ACC112 (cell line): ENCODE results near the gene DRD3.

Experiments
- H2AFZ ChIP-seq: fragments of 200-600 bp; sonication (generic); one replicate; pipeline ENCODE4 v1.6.0; 2017; ENCODE audit warnings: antibody characterized with exemption, low read length; ENCODE audit not compliant: unreplicated experiment
- H3K27ac ChIP-seq: fragments of 200-600 bp; sonication (generic); 2 replicates; pipeline ENCODE4 v1.5.1; 2014; ENCODE audit warnings: low read depth, mild to moderate bottlenecking, antibody characterized with exemption, low read length, moderate library complexity
- H3K27me3 ChIP-seq: fragments of 200-600 bp; sonication (generic); 2 replicates; pipeline ENCODE4 v1.6.1; 2014; ENCODE audit warnings: mild to moderate bottlenecking, antibody characterized with exemption, low read length, moderate library complexity, mixed read lengths; ENCODE audit not compliant: insufficient read depth
- H3K36me3 ChIP-seq: fragments of 200-600 bp; sonication (generic); 2 replicates; pipeline ENCODE4 v1.6.1; 2016; ENCODE audit warnings: mild to moderate bottlenecking, antibody characterized with exemption, low read length, moderate library complexity, mixed read lengths; ENCODE audit not compliant: insufficient read depth
- H3K4me1 ChIP-seq: fragments of 200-600 bp; sonication (generic); one replicate; pipeline ENCODE4 v1.6.1; 2016; ENCODE audit warnings: low read length, mixed read lengths; ENCODE audit not compliant: insufficient read depth, unreplicated experiment, control insufficient read depth
- H3K4me3 ChIP-seq: fragments of 200-600 bp; sonication (generic); 2 replicates; pipeline ENCODE4 v1.5.1; 2014; ENCODE audit warnings: mild to moderate bottlenecking, low read depth, low read length
- H3K79me2 ChIP-seq: fragments of 200-600 bp; sonication (generic); one replicate; pipeline ENCODE4 v1.6.0; 2016; ENCODE audit warnings: low read length; ENCODE audit not compliant: control insufficient read depth, unreplicated experiment, insufficient read depth

The DRD3 gene

GRCh38 chr3:114151091-114151490 lies 27.8 kb downstream of the DRD3 start:
- Histone ChIP-seq H3K79me2 (no peaks in the 10 kb centered on the region), H3K36me3 (no peaks in the 10 kb centered on the region), H3K27me3 (no peaks in the 10 kb centered on the region), H3K4me3 (no peak overlapping the region), H3K4me1 (no peaks in the 10 kb centered on the region), H3K27ac (no peak overlapping the region), H2AFZ (no peak overlapping the region)

- no peaks in the 10 kb centered on the region for H3K79me2 ChIP-seq
- H3K4me3 ChIP-seq = no peak overlapping the region
- no peaks in the 10 kb centered on the region for H3K36me3 ChIP-seq
- H2AFZ ChIP-seq = no peak overlapping the region
- no peaks in the 10 kb centered on the region for H3K27me3 ChIP-seq
- no peak overlapping the region for H3K27ac ChIP-seq
- peaks cover 17% of the 10 kb centered on the region for H3K4me1 ChIP-seq
Measured at GRCh38 chr3:114147251-114147650, 31.6 kb downstream of the DRD3 start.

GRCh38 chr3:114144909-114145688 lies 33.8 kb downstream of the DRD3 start:
- Histone ChIP-seq H3K27me3 (no peaks in the 10 kb centered on the region), H3K27ac (peak overlapping the region; percentile 59), H2AFZ (peak overlapping the region; percentile 33), H3K4me1 (peaks cover 17% of the 10 kb centered on the region), H3K4me3 (peak overlapping the region; percentile 20; the same call in 1 of the 2 replicates), H3K36me3 (no peaks in the 10 kb centered on the region), H3K79me2 (no peaks in the 10 kb centered on the region)

GRCh38 chr3:114143817-114144216 lies 35.0 kb downstream of the DRD3 start:
- Histone ChIP-seq H3K27ac (0 out of 2 replicates have a peak overlapping the region, but pooled peaks have one; percentile 59), H2AFZ (peak overlapping the region; percentile 33), H3K27me3 (no peaks in the 10 kb centered on the region; the same call in 1 of the 2 replicates)

DNA sequence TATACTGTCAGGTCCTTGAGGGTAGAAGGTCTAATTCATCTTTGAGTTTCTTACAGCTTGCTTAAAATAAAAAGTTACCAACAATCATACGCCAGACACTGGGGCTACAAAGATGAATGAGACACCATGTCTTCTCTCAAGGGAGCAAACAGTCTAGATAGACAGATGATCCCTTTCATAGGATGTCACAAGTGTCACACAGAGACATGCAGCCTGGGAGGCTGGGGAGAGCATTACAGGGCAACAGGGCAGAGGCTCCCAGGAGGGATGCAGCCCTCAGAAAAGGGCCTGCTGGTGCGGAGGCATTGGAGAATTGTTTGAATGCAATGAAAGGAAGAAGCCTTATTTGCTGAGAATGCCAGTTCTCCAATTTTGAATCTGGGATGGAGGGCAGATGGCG lies 39.0 kb downstream of the DRD3 start:
- peaks cover 11% of the 10 kb centered on the region for H3K4me1 ChIP-seq
- H3K79me2 ChIP-seq = no peaks in the 10 kb centered on the region
- H3K27ac ChIP-seq = no peak overlapping the region
- no peak overlapping the region for H2AFZ ChIP-seq
- no peaks in the 10 kb centered on the region; the same call in 1 of the 2 replicates for H3K27me3 ChIP-seq
- no peaks in the 10 kb centered on the region for H3K36me3 ChIP-seq
- no peak overlapping the region for H3K4me3 ChIP-seq

More at GRCh38 chr3:114143817-114144216, 35.0 kb downstream of the DRD3 start:
- H3K36me3 ChIP-seq = no peaks in the 10 kb centered on the region
- no peak overlapping the region for H3K4me3 ChIP-seq
- H3K4me1 ChIP-seq = peaks cover 17% of the 10 kb centered on the region
- H3K79me2 ChIP-seq = no peaks in the 10 kb centered on the region

- no peak overlapping the region for H3K27ac ChIP-seq
- H3K4me1 ChIP-seq = peaks cover 4% of the 10 kb centered on the region
- no peaks in the 10 kb centered on the region for H3K36me3 ChIP-seq
- H3K4me3 ChIP-seq = no peak overlapping the region
- no peaks in the 10 kb centered on the region for H3K79me2 ChIP-seq
- no peaks in the 10 kb centered on the region; the same call in 1 of the 2 replicates for H3K27me3 ChIP-seq
- H2AFZ ChIP-seq = no peak overlapping the region
Measured at GRCh38 chr3:114133947-114134346, 44.9 kb downstream of the DRD3 start.

GRCh38 chr3:114132500-114132899 lies 46.4 kb downstream of the DRD3 start:
- no peak overlapping the region for H3K4me3 ChIP-seq
- no peak overlapping the region for H3K27ac ChIP-seq
- peaks cover 15% of the 10 kb centered on the region for H3K4me1 ChIP-seq
- H3K79me2 ChIP-seq = no peaks in the 10 kb centered on the region
- H3K36me3 ChIP-seq = no peaks in the 10 kb centered on the region
- H2AFZ ChIP-seq = no peak overlapping the region
- no peaks in the 10 kb centered on the region for H3K27me3 ChIP-seq

DNA sequence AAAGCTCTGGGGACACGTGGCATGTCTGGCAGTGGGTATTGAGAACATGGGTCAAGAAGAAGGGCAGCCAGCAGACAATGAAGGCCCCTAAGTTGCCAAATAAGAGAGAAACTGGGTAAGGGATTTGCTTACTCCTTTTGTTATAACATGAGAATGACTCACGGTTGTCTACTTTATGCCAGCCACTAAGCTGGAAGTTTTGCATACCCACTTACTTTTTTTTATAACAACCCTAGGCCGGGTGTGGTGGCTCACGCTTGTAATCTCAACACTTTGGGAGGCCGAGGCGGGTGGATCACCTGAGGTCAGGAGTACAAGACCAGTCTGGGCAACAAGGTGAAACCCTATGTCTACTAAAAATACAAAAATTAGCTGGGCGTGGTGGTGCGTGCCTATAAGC lies 50.0 kb downstream of the DRD3 start:
- Histone ChIP-seq H3K27me3 (no peaks in the 10 kb centered on the region), H3K27ac (peak overlapping the region; percentile 22; the same call in 1 of the 2 replicates), H3K36me3 (no peaks in the 10 kb centered on the region), H3K4me3 (no peak overlapping the region), H2AFZ (no peak overlapping the region), H3K79me2 (no peaks in the 10 kb centered on the region), H3K4me1 (peaks cover 15% of the 10 kb centered on the region)

DNA sequence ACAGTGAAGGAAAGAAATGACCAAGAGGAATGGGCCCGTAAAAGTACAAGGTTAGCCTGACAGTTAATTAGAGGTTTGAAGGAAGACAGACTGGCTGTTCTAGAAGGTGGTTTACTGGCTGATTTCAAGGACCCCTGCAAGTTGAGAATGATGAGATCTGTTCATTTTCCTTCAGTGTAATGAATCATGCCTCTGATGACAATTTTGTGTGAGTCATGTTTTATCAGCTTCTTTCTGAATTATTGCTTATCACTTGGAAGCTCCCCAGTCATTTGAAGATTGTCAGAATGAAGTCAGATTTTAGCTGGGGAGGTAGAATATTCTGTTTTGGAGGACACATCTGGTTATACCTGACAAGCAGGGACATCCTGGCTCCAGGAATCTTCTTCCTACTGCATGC lies 50.6 kb downstream of the DRD3 start:
- Histone ChIP-seq H2AFZ (no peak overlapping the region), H3K27me3 (no peaks in the 10 kb centered on the region), H3K4me3 (no peak overlapping the region; the same call in 1 of the 2 replicates), H3K79me2 (no peaks in the 10 kb centered on the region), H3K36me3 (no peaks in the 10 kb centered on the region), H3K27ac (peak overlapping the region; percentile 22; the same call in 1 of the 2 replicates), H3K4me1 (peaks cover 15% of the 10 kb centered on the region)

- Histone ChIP-seq H3K79me2 (no peaks in the 10 kb centered on the region), H2AFZ (no peak overlapping the region), H3K36me3 (no peaks in the 10 kb centered on the region), H3K27ac (no peak overlapping the region), H3K4me3 (no peak overlapping the region), H3K4me1 (peaks cover 19% of the 10 kb centered on the region), H3K27me3 (no peaks in the 10 kb centered on the region)
Measured at GRCh38 chr3:114127517-114127916, 51.3 kb downstream of the DRD3 start.

GRCh38 chr3:114126461-114126860 lies 52.4 kb downstream of the DRD3 start:
- H3K4me3 ChIP-seq = no peak overlapping the region
- peaks cover 30% of the 10 kb centered on the region for H3K4me1 ChIP-seq
- no peaks in the 10 kb centered on the region for H3K36me3 ChIP-seq
- H3K27ac ChIP-seq = no peak overlapping the region
- no peaks in the 10 kb centered on the region for H3K27me3 ChIP-seq
- H3K79me2 ChIP-seq = no peaks in the 10 kb centered on the region
- H2AFZ ChIP-seq = no peak overlapping the region
